NT2/D1 (cell line): ENCODE data around the gene DENND1B.

Experiments used
- DNase-seq: peaks from one replicate; pipeline ENCODE4 v3.0.0-alpha.2; 2011; ENCODE audit warnings: low read depth, low spot score
- H3K27me3 ChIP-seq: 2 replicates; pipeline ENCODE4 v1.6.0; 2011; ENCODE audit warnings: mild to moderate bottlenecking; ENCODE audit not compliant: insufficient read length, insufficient read depth
- H3K36me3 ChIP-seq: 2 replicates; pipeline ENCODE4 v1.6.1; 2011; ENCODE audit warnings: mild to moderate bottlenecking, low read length, mixed read lengths; ENCODE audit not compliant: insufficient read depth, insufficient read length
- H3K4me1 ChIP-seq: 2 replicates; pipeline ENCODE4 v1.5.1; 2011; ENCODE audit not compliant: insufficient read depth, insufficient read length
- H3K4me3 ChIP-seq: 2 replicates; pipeline ENCODE4 v1.5.1; 2011; ENCODE audit warnings: low read depth; ENCODE audit not compliant: insufficient read length
- H3K9ac ChIP-seq: 2 replicates; pipeline ENCODE4 v1.6.0; 2011; ENCODE audit warnings: low read depth; ENCODE audit not compliant: insufficient read length
- H3K9me3 ChIP-seq: 2 replicates; pipeline ENCODE4 v1.5.1; 2011; ENCODE audit warnings: mild to moderate bottlenecking, low read length; ENCODE audit not compliant: insufficient read depth
- SUZ12 ChIP-seq: IDR thresholded peaks from 2 replicates; pipeline ENCODE4 v1.6.1; 2011; ENCODE audit not compliant: insufficient read length, insufficient read depth; ENCODE audit errors: extremely low read depth
- YY1 ChIP-seq: IDR thresholded peaks from 2 replicates; pipeline ENCODE4 v1.6.1; 2011; ENCODE audit not compliant: insufficient read length, insufficient read depth
- ZNF274 ChIP-seq: IDR thresholded peaks from 2 replicates; pipeline ENCODE4 v1.6.1; 2011; ENCODE audit warnings: mild to moderate bottlenecking, low read depth, low read length

The DENND1B gene

DNA sequence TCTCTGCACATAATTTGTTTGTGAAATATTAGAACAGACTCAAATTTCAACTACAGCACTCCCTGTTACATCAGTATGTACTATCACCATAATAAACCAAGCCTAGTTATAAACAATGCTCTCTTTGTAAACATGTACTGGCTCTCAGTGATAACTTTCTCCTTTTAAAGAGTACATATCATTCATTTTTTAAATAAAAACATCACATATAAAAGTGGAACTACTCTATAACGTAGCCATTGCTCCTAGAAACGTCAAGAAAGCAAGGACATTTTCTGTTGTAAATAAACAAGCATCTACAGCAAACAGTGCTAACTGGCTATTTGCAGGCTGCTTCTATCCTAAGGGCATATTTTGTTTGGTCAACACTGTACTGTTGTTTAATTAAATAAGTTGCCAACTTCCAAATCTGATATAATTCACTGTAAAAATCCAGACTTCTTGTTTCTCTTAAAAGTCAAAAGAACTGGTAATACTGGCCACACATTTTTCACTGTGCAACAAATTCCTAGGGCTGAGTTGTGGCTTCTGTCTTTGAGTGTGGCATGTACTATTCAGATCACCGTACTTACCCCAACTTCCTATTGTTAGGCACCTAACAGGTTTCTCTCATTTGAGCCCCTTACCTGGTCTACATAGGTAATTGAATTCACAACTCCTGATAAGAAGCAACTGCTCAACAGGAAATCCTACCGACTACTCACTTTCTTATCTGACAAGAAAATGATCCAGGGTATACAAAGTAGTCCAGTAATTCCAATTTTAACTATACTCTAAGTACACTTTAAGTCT, 111.9 kb downstream of the DENND1B start:
- Histone ChIP-seq H3K9me3 (no peaks in the 10 kb centered on the region), H3K9ac (no peak overlapping the region), H3K4me3 (no peak overlapping the region), H3K27me3 (no peaks in the 10 kb centered on the region), H3K36me3 (no peaks in the 10 kb centered on the region), H3K4me1 (no peaks in the 10 kb centered on the region)
- TF ChIP-seq ZNF274: no peak
- no peak for DNase-seq

DNA sequence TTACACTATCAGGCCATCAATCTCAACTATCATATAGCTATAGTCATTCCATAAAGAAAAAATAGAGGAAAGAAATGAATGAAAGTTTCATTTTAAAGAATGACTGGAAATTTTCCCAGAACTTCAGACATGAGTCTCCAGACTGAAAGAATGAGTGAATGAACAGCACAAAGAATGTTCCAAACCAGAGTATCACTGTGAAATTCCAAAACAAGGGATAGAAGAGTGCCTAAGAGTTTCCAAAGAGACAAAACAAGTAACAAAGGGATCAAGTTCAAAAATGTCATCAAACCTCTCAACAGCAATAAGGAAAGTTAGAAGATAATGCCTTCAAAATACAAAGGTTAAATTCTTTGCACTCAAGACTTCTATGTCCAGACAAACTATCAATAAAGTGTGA, 114.9 kb downstream of the DENND1B start:
- Histone ChIP-seq H3K36me3 (no peaks in the 10 kb centered on the region), H3K9me3 (no peaks in the 10 kb centered on the region), H3K9ac (no peak overlapping the region), H3K4me1 (no peaks in the 10 kb centered on the region), H3K4me3 (no peak overlapping the region), H3K27me3 (no peaks in the 10 kb centered on the region)
- no peak for DNase-seq
- TF ChIP-seq ZNF274 (no peak), SUZ12 (no peak), YY1 (no peak)

DNA sequence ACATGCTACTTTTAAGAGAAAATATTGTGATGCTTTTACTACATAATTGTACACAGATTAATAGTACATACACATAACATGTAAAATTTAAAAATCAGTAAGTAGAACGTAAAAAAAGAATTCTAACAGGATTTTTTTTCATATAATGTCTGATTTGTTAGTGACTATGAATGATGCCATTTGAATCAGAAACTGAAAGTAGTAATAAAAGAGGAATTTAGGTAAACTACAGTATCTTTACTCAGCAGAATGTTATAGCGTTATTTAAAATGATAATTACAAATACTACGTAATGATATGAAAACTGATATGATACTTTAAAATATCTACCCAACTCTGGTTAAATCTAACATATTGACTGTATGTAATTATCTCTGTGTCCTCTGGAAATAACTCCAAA, 116.1 kb downstream of the DENND1B start:
- Histone ChIP-seq H3K9ac (no peak overlapping the region), H3K4me1 (no peaks in the 10 kb centered on the region), H3K36me3 (no peaks in the 10 kb centered on the region), H3K27me3 (no peaks in the 10 kb centered on the region), H3K9me3 (no peaks in the 10 kb centered on the region), H3K4me3 (no peak overlapping the region)
- no peak for DNase-seq
- TF ChIP-seq SUZ12: no peak

DNA sequence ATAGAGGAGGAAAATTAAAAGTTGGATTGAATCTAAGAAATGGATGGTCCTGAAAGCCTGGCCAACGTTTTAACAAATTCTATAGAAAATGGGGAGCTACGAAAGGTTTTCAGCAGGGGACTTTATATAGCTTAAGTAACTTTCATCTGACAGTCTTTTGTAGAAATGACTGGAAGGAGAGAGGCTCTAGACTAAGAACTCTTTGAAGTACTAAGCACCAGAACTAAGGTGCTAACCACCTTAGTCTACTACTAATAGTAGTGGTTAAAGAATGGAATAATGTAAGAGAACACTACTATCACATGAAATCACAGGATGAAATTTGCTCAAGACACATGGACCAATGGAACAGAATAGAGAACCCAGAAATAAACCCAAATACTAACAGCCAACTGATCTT, 126.1 kb downstream of the DENND1B start:
- Histone ChIP-seq H3K4me1 (no peaks in the 10 kb centered on the region), H3K4me3 (no peak overlapping the region), H3K36me3 (no peaks in the 10 kb centered on the region), H3K9me3 (no peaks in the 10 kb centered on the region), H3K9ac (no peak overlapping the region), H3K27me3 (no peaks in the 10 kb centered on the region)
- TF ChIP-seq YY1 (no peak), ZNF274 (no peak), SUZ12 (no peak)
- no peak for DNase-seq

DNA sequence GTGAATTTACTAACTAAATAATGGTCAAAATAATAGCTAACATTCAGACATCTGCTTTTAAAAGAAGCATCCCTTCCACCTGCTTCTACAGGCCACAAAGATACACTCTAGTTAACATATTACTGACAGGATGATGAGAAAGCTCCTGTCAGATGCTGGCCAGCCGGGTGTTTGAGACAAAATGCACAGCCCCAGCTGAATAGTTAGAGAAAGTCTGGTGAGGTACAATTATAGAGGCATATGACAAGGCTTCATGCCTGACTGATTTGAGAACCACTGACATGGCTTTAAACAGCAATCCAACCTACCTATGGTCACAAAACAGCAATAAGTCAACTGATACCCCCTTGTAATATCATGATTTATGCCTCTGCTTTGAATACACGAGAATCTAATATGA, 137.0 kb downstream of the DENND1B start:
- no peak overlapping the region for H3K9ac ChIP-seq
- H3K9me3 ChIP-seq: peaks cover 2% of the 10 kb centered on the region; the same call in 1 of the 2 replicates
- TF ChIP-seq SUZ12: no peak
- TF ChIP-seq YY1: no peak
- no peak for TF ChIP-seq ZNF274
- H3K36me3 ChIP-seq: no peaks in the 10 kb centered on the region
- DNase-seq: no peak
- H3K4me3 ChIP-seq: no peak overlapping the region
- no peaks in the 10 kb centered on the region for H3K4me1 ChIP-seq
- H3K27me3 ChIP-seq: no peaks in the 10 kb centered on the region

DNA sequence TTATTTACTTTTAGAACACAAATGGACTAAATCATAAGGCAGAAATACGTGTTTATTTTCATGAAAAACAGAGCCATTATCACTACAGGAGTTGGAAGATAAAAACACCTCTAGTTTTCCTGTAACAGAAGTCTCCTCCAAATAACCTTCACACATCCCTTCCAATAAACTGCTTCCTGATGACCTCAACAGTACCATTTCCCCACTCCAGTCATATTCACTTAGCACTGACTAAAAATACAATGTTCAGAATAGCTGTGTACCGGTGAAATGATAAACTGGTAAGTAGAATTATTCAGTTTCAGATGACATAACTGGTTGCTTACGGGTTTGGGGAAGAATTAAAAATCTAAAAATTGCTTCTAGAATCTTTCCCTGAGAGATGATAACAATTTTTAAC, 137.9 kb downstream of the DENND1B start:
- Histone ChIP-seq H3K27me3 (no peaks in the 10 kb centered on the region), H3K36me3 (no peaks in the 10 kb centered on the region), H3K9me3 (peaks cover 6% of the 10 kb centered on the region; the same call in 1 of the 2 replicates), H3K4me3 (no peak overlapping the region), H3K9ac (no peak overlapping the region), H3K4me1 (no peaks in the 10 kb centered on the region)
- no peak for DNase-seq
- TF ChIP-seq SUZ12: no peak
- TF ChIP-seq YY1: no peak
- no peak for TF ChIP-seq ZNF274

DNA sequence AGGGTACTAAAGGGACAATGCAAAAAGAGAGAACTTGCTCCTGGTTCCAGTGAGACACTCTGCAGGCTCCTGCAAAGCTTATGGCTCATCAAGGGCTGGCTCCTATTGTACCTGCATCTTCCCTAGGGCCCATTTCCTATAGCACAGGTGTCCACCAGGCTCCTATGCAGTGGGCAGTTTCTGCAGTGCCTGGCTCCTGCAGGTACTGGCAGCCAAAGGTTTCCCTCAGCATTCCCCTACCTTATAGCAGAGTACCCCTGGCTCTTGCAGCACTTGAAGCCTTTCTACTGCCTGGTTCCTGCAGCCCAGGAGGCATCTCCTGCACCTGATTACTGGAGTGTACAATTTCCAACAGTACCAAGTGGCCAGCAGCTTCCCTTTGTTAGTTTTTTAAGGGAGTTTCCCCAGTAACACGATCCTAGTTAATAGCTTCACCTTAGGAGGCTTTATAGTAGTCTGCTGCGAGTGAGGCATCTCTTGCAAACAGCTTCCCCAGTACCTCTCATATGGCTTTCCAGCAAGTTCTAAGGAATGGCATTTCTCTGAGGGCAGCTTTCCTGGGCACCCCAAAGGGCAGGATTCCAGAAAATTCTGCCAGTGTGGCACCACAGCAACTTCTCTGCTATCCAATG, 141.7 kb downstream of the DENND1B start:
- no peaks in the 10 kb centered on the region for H3K27me3 ChIP-seq
- H3K4me1 ChIP-seq: no peaks in the 10 kb centered on the region
- TF ChIP-seq YY1: no peak
- H3K9ac ChIP-seq: no peak overlapping the region
- H3K9me3 ChIP-seq: peaks cover 6% of the 10 kb centered on the region; the same call in 1 of the 2 replicates
- H3K36me3 ChIP-seq: no peaks in the 10 kb centered on the region
- H3K4me3 ChIP-seq: no peak overlapping the region
- DNase-seq: no peak
